GM18520 (cell line): ENCODE measurements around the gene INTS1.
"Not testable (repeated sequence)": the region's sequence is repeated elsewhere in the genome, so short reads cannot be mapped to it uniquely, and the experiment has no call there.

Experiments used
- ATAC-seq: cut with Tn5 transposase; IDR thresholded peaks from one replicate; pipeline ENCODE4 v1.9.1; 2021; ENCODE audit not compliant: unreplicated experiment

INTS1 gene

DNA sequence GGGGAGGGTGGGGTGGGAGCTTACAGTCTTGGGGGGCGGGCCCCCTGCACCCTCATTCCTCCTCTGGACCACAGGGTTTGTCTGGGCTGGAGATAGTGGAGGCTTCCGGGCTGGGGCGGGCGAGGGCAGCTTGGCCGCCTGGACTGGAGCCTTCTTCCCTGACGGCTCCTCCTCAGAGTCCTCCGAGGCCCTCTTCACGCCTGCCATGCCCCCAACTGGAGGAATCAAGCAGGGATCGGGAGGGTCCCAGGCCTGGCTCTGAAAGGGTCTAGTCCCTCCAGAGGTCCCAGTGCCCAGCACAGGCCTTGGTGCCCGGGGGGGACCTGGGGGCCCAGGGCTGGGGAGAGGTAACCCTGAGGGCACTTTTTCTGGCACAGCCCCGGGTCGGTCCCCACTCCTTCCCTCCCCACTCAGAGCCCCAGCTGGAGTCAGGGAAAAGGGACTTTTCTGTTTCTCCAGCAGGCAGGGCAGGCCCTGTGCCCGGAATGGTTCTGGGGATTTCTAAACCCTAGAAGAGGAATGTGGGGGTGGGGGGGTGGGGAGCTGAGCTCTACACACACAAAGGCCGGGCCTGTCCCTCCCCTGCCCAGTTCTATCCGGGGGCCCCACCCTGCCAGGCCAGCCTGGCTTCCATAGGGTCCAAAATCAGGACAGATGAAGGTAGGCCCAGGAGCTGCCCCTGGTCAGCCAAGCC lies 56.5 kb downstream of the INTS1 start:
- ATAC-seq: no peak

- no peak for ATAC-seq
These were observed 57.1 kb downstream of the INTS1 start for GRCh38 chr7:1447112-1447511.

DNA sequence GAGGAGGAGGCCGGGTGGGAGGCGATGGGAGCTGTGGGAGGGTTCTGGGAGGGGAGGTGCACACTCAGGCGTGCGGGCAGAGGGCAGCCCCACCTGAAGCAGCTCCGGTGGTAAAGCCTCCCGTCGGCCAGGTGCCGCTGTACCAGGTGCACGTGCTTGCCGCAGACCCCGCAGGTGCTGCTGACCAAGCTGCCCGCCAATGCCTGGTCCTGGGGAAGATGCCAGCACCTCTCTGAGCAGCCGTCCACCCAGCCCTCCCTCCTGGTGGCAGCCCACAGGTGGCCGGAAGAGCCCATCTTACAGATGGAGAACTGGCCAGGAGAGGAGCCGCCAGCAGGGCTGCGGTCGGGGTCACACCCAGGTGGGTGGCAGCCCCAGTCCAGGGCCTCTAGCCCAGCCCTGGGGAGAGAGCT lies 57.6 kb downstream of the INTS1 start:
- ATAC-seq: no peak

DNA sequence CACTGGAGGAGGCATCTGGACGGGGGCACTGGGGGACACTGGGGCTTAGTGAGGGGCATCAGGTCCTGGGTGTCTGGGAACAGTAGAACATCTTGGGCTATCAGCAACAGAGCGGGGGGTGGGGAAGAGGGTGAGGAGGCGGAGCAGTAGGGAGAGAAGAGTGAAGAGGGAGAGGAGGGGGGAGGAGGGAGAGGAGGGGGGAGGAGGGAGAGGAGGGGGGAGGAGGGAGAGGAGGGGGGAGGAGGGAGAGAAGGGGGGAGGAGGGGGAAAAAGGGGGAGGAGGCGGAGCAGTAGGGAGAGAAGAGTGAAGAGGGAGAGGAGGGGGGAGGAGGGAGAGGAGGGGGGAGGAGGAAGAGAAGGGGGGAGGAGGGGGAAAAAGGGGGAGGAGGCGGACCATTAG lies 58.2 kb downstream of the INTS1 start:
- not testable (repeated sequence) for ATAC-seq

- no peak for ATAC-seq
These were observed 58.8 kb downstream of the INTS1 start for GRCh38 chr7:1445341-1445740.

DNA sequence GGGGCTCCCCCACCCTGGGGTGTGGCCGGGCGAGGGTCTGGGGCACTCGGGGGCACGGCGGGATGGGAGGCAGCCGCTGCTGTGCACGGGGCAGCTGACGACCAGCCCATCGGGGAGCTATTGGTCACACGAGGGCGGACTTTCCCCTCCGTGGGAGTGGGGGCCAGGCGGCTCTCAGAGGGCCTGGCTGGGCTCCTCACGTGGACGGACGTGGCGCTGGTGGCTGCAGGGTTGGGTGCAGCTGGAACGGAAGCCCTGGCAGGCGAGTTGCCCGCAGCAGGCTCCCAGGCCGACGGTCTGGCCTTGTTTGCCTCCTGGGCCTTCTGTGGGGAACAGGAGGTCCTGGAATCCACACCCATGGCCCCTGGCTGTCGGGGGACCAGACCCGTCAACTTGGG lies 59.3 kb downstream of the INTS1 start:
- no peak for ATAC-seq

DNA sequence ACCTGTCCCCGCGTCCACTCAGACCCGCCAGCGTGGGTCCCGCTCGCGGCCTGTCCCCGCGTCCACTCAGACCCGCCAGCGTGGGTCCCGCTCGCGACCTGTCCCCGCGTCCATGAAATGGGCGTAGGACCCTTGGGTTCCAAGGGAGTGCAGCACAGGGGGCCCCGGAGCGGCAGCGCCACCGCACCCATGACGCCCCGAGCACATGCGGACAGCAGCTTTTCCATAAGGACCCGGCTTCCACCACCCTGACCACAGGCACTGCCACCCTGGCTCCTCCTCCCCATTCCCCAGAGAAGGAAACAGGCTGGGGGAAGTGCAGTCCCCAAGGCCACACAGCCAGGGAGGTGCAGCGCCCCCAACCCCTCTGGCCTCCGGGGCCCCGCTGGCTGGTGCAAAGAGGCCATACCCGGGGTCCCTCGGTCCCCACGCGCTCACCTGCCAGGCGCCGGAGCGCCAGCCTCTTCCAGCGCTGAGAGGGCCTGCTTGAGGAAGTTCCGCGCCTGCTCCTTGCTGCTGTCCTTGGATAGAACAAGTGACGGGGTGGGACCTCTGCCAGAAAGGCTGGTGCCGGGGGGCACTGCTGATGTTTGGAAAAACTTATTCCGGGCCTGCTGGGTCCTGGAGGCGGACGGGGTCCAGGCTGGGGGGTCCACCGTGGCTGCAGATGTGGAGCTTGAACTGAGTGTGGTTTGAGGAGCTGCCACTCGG lies 59.8 kb downstream of the INTS1 start:
- no peak for ATAC-seq

DNA sequence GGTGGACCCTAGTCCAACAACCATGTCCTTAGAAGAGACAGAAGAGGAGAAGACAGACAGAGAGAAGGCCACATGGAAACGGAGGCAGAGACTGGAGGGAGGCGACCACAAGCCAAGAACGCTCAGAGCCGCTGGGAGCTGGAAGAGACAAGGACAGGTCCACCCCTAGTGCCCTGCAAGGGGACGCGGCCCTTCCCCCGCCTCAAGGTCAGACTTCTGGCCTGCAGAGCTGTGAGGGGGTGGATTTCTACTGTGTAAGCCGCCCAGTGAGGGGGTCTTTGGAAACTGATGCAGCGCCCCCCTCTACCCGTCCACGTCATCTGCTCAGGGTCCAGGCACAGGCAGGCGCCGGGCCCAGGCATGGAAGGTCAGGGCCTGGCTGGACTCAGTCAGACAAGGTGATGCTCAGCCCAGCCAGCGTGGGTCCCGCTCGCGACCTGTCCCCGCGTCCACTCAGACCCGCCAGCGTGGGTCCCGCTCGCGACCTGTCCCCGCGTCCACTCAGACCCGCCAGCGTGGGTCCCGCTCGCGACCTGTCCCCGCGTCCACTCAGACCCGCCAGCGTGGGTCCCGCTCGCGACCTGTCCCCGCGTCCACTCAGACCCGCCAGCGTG lies 60.5 kb downstream of the INTS1 start:
- ATAC-seq: not testable (repeated sequence)

GRCh38 chr7:1442355-1443124 lies 61.6 kb downstream of the INTS1 start:
- ATAC-seq: no peak

DNA sequence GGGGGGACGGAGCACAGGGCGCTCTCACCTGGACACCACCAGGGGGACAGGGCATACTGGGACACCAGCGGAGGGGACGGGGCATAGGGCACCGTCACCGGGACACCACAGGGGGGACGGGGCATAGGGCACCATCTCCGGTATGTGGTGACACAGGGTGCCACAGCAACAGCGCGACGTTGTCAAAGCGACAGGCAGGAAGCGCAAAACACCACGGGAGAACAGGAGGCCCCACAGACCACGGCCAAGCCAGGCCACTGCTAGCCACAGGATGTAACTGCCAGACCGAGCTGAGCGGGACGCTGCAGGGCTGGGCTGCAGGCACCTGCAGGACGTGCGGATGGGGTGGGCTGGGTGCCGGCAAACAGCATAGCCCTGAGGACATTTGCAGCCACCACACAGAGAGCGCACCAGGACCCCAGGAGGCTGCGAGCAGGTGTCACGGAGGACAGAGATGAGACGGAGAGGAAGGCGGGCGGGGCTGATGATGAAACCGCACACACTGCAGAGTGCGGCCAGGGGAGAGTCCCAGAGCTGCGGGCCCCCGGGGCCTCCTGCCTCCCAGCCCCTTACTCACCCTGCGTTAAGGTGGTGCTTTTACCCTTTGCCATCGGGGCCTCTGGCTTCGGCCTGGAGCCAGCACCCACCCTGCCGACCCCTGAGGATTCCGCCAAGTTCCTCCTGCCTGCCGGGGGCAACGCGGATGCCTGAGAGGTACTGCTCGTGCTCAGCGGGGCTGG lies 62.4 kb downstream of the INTS1 start:
- no peak for ATAC-seq

GRCh38 chr7:1440620-1441019 lies 63.6 kb downstream of the INTS1 start:
- no peak for ATAC-seq

DNA sequence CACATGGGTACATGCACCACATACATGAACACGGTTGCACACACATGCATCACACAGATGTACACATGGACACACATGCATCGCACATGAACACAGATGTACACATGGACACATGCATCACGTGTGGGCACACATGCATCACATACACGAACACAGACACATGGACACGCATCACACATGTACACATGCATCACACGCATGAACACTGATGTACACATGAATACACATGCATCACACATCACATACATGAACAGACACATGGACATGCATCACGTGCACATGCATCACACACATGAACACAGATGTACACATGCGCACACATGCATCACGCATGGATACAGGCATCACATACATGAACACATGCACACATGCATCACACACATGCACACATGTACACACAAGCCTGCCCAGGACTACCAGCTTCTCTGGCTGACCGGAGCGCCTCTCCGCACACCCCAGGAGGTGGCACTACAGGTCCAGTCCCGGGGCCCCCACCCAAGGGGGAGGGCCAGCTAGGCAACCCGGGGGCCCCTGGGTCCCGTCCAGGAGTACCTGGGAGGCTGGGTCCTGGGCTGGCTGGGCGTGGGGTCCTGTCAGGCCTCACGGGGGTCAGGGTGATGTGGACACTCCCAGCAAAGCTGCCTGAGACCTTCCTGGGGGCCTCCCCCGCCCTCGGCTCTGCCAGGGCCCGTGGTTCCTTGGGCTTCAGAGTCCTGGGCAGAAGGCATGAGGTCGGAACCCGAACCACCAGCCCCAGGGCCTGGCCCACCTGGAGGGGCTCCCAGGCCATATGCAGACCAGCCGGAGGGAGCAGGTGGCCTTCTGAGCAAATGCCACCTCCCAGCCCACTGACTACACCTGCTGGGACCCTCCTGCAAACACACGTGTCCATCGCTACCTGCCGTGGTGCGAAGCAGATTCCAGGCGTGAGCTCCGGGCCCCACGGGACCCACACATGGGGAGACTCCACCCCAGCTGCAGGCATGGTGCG lies 64.5 kb downstream of the INTS1 start:
- no peak for ATAC-seq

DNA sequence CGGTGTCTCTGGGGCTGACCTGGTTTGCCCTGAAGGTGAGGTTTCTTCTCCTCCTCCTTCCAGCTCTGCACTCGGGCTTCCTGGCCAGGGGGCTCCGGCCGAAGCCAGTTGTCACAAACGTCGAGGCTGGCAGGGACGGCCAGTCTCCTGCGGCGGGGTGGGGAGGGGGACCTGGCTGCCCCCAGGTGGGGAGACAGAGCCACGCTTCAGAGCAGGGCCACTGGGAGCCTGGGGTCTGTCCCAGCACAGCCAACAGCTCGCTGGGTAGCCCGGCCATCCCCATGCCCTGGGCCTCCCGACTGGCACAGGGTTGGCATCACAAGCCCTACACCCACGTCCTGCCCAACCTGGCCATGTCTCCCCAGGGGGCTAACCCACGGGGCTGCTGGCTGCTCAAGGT lies 65.4 kb downstream of the INTS1 start:
- no peak for ATAC-seq

GRCh38 chr7:1438208-1438607 lies 66.0 kb downstream of the INTS1 start:
- ATAC-seq: no peak

- no peak for ATAC-seq
These were observed 66.9 kb downstream of the INTS1 start for GRCh38 chr7:1437155-1437880.

GRCh38 chr7:1436608-1437007 lies 67.6 kb downstream of the INTS1 start:
- no peak for ATAC-seq

- no peak for ATAC-seq
These were observed 69.1 kb downstream of the INTS1 start for GRCh38 chr7:1434891-1435670.

GRCh38 chr7:1434165-1434718 lies 69.9 kb downstream of the INTS1 start:
- ATAC-seq: no peak
